Brain microvascular endothelial cell (primary cell): ENCODE results near the gene UCKL1.
A peak's percentile ranks its signal among the peaks of the same experiment; 100 is the strongest.

Source experiments
- DNase-seq: peaks from one replicate; pipeline ENCODE4 v3.0.0-alpha.2; 2020
- H3K27ac ChIP-seq: fragments of 250-450 bp; sonication (Bioruptor Pico); 2 replicates; pipeline ENCODE4 v1.5.1; 2020; ENCODE audit warnings: mild to moderate bottlenecking, moderate library complexity
- H3K27me3 ChIP-seq: fragments of 250-450 bp; sonication (Bioruptor Pico); replicated peaks from 2 replicates; pipeline ENCODE4 v1.5.1; 2020; ENCODE audit warnings: mild to moderate bottlenecking
- H3K36me3 ChIP-seq: fragments of 250-450 bp; sonication (Bioruptor Pico); replicated peaks from 2 replicates; pipeline ENCODE4 v1.5.1; 2020; ENCODE audit warnings: mild to moderate bottlenecking
- H3K4me3 ChIP-seq: 2 replicates; pipeline ENCODE4 v1.5.1; 2011; ENCODE audit warnings: low read depth, mild to moderate bottlenecking, control low read depth, low read length, moderate library complexity
- in situ Hi-C: cut with HindIII; loops from 2 replicates; pipeline ENCODE4 v1.10.0; 2017; ENCODE audit warnings: low sequenced_read_pairs, low pct_ligation_motif_present
- TF ChIP-seq, protein P1 (sequence below): IDR thresholded peaks from 2 replicates; pipeline ENCODE4 v1.5.1; 2011; ENCODE audit warnings: low read depth, mild to moderate bottlenecking, moderate library complexity, low read length, control low read depth, inconsistent platforms; ENCODE audit errors: missing control alignments

UCKL1 gene

GRCh38 chr20:63982937-63983336, 26.7 kb upstream of the UCKL1 start:
- H3K27ac ChIP-seq, result no peak overlapping the region
- DNase-seq, result no peak
- peaks cover 38% of the 10 kb centered on the region for H3K36me3 ChIP-seq
- in situ Hi-C loops, result no loop called here
- no peak overlapping the region for H3K4me3 ChIP-seq
- no peaks in the 10 kb centered on the region for H3K27me3 ChIP-seq
- TF ChIP-seq, protein P1, sequence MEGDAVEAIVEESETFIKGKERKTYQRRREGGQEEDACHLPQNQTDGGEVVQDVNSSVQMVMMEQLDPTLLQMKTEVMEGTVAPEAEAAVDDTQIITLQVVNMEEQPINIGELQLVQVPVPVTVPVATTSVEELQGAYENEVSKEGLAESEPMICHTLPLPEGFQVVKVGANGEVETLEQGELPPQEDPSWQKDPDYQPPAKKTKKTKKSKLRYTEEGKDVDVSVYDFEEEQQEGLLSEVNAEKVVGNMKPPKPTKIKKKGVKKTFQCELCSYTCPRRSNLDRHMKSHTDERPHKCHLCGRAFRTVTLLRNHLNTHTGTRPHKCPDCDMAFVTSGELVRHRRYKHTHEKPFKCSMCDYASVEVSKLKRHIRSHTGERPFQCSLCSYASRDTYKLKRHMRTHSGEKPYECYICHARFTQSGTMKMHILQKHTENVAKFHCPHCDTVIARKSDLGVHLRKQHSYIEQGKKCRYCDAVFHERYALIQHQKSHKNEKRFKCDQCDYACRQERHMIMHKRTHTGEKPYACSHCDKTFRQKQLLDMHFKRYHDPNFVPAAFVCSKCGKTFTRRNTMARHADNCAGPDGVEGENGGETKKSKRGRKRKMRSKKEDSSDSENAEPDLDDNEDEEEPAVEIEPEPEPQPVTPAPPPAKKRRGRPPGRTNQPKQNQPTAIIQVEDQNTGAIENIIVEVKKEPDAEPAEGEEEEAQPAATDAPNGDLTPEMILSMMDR, result no peak

DNA sequence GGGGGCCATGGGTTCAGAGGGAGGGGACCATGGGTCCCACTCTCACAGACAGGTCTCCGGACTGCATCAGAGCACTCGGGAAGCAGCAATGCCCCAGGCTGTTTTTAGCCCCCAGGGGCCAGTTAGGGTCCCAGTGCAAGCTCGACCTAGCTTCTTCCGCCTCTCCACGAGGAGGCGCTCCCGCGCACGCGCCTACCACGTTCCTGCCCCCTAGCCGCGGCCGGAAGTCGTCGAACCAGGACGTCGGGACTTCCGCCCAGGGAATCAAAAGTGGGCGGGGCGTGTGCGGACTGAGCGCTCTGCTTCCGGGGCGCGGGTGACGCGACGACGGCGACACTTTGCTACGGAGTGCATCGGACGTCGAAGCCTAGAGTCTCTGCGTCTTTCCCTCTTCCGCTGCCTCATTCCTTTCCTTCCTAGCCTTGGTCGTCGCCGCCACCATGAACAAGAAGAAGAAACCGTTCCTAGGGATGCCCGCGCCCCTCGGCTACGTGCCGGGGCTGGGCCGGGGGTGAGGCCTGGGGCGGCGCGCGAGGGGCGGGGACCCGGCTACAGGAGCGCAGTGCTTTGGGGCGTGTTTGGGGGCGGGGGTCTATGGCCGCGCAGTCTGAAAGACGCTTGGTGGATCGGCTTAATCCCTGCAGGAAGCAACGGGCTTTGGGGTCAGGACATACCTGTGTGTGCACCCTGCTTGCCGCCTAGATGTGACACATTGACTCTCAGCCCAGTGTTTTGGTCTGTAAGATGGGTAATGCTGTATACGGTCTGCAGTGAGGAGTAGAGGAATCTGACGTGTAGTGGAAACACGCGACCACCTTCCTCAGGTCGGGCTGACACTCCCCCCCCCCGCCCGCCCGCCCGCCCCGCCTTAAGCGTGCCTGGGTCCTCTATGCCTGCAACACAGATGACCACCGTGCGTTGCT, 24.9 kb upstream of the UCKL1 start, which contains the start of gene PRPF6:
TSS of gene PRPF6 (plus strand) at position 327 of the 923 bp plus-strand sequence. CDS start at position 441, 114 bp downstream.
- TF ChIP-seq, protein P1, result peak; percentile 93
- Histone ChIP-seq H3K36me3 (peaks cover 27% of the 10 kb centered on the region), H3K4me3 (peak within 1 kb of the TSS; percentile 76), H3K27me3 (no peaks in the 10 kb centered on the region), H3K27ac (peak within 1 kb of the TSS; percentile 47)
- peak; percentile 84 for DNase-seq
- in situ Hi-C loops, result no loop called here

GRCh38 chr20:63980317-63980805, 24.1 kb upstream of the UCKL1 start:
- H3K36me3 ChIP-seq, result peaks cover 20% of the 10 kb centered on the region
- no peak overlapping the region for H3K27ac ChIP-seq
- TF ChIP-seq, protein P1, result no peak
- no peaks in the 10 kb centered on the region for H3K27me3 ChIP-seq
- peak overlapping the region; percentile 76 for H3K4me3 ChIP-seq
- DNase-seq, result no peak
- in situ Hi-C loops, result no loop called here

DNA sequence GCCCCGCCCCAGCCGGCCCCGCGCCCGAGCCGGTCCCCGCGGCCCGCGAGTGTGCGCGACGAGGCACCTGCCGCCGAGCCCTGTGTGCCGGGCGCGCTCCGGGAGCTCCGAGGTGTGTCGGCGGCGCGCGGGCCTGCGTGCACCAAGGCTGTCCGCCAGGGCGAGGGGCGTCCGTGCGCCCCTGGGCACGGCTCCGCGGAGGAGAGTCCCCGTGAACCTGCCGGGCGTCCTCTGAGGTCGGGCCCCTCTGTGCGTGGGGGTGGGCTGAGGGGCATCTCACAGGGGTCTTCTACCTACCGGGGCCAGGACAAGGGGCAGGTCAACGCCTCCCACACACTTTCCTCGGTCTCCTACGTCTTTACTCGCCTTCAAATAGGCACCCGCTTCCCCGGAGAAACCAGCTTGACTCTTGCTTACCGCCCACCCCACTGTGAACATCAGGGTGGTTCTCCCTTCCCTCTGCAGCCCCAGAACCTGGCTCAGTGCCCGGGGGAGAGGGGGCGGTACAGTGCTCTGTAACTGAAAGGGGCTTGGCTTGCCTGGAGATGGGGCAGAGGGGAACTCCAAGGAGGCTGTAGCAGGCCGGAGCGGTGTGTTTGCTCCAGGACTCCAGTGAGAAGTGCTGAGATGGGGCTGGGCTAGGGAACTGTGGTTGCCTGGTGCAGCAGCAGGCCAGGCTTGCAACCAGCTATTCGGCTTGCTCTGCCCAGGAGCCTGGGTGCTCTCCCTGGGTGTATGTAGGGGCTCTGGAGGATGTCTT, 23.5 kb upstream of the UCKL1 start, which contains the start of gene SAMD10:
TSS of gene SAMD10 (minus strand) at position 86 of the 760 bp plus-strand sequence. CDS start 175 bp downstream, outside the sequence.
- Histone ChIP-seq H3K27me3 (no peaks in the 10 kb centered on the region), H3K36me3 (peaks cover 15% of the 10 kb centered on the region), H3K4me3 (peak within 1 kb of the TSS; percentile 47), H3K27ac (no peak within 1 kb of the TSS)
- TF ChIP-seq, protein P1, result no peak
- DNase-seq, result no peak
- in situ Hi-C loops, result no loop called here

DNA sequence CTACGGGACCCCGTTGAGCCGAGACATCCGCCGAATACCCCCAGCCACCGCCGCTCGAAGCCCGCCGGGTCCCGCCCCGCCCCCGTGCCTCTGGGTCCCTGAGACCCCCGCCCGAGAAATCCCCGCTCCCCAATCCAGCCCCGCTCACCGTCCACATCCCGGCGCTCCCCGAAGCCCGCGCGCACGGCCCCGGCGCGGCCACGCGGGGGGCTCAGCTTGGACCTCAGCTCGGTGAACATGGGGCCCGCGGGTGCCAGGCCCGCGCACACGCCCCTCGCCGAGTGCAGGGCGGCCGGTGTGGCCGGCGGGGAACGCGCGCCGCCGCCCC, 23.0 kb upstream of the UCKL1 start:
- H3K36me3 ChIP-seq, result peaks cover 9% of the 10 kb centered on the region
- DNase-seq, result no peak
- TF ChIP-seq, protein P1, result no peak
- in situ Hi-C loops, result no loop called here
- no peaks in the 10 kb centered on the region for H3K27me3 ChIP-seq
- no peak overlapping the region for H3K27ac ChIP-seq
- H3K4me3 ChIP-seq, result peak overlapping the region; percentile 47
